H1 (cell line): ENCODE measurements around the gene DDX1. TPM values are rescaled to one million over a fixed set of nuclear protein-coding genes. Genes with fewer than 3 reads are reported as not detected.
A peak's percentile ranks its signal among the peaks of the same experiment; 100 is the strongest.

ENCODE experiments used
- CTCF ChIA-PET: fragments of 300-600 bp; sonication (Branson Sonifier 250); formaldehyde crosslinking; loops from one replicate; lab custom pipeline; 2021; ENCODE audit not compliant: partially characterized antibody; lab: Charles Lee
- POLR2A ChIA-PET: fragments of 300-600 bp; sonication (Branson Sonifier 250); formaldehyde crosslinking; loops from one replicate; lab custom pipeline; 2021; ENCODE audit warnings: inconsistent platforms; ENCODE audit not compliant: partially characterized antibody; lab: Charles Lee
- DNase-seq, 2 experiments: peaks; one replicate each; pipeline versions ENCODE4 v3.0.0 to v3.0.0-alpha.2; 2010 to 2022; ENCODE audit warnings: low spot score in 2 of 2, low read depth in 1 of 2, mixed read lengths in 1 of 2
- FAIRE-seq: peaks from 2 replicates; lab custom pipeline; 2011; peaks lifted over from hg19 to GRCh38; lab: Jason Lieb, UNC
- H2AFZ ChIP-seq: 2 replicates; pipeline ENCODE4 v1.8.1; 2012; ENCODE audit warnings: low read length, inconsistent platforms
- H2AK5ac ChIP-seq: 2 replicates; pipeline ENCODE4 v1.6.1; 2013; ENCODE audit warnings: low read depth, low read length
- H2BK120ac ChIP-seq: replicated peaks from 2 replicates; pipeline ENCODE3; 2013; ENCODE audit warnings: low read depth, low read length, inconsistent platforms
- H2BK12ac ChIP-seq: 2 replicates; pipeline ENCODE4 v1.6.1; 2013; ENCODE audit warnings: low read depth, low read length
- H2BK15ac ChIP-seq: 2 replicates; pipeline ENCODE4 v1.6.1; 2013; ENCODE audit warnings: low read length
- H2BK20ac ChIP-seq: 2 replicates; pipeline ENCODE4 v1.6.1; 2013; ENCODE audit warnings: low read length
- H2BK5ac ChIP-seq: 2 replicates; pipeline ENCODE4 v1.6.1; 2013; ENCODE audit warnings: low read depth, low read length
- H3K14ac ChIP-seq: 2 replicates; pipeline ENCODE4 v1.6.1; 2013; ENCODE audit warnings: inconsistent platforms; ENCODE audit not compliant: insufficient read length
- H3K18ac ChIP-seq: 2 replicates; pipeline ENCODE4 v1.6.1; 2013; ENCODE audit warnings: low read length; ENCODE audit errors: extremely low read depth
- H3K23ac ChIP-seq: 2 replicates; pipeline ENCODE4 v1.6.1; 2013; ENCODE audit warnings: inconsistent platforms; ENCODE audit not compliant: insufficient read length
- H3K23me2 ChIP-seq: 2 replicates; pipeline ENCODE4 v1.6.1; 2013; ENCODE audit warnings: low read depth, low read length
- H3K27ac ChIP-seq: 2 replicates; pipeline ENCODE4 v1.6.1; 2011; ENCODE audit warnings: low read depth, low read length, inconsistent platforms
- H3K27me3 ChIP-seq, 4 experiments: replicated peaks in 1 of 4; 1 replicate in 1 of 4; 2 replicates in 3 of 4; pipeline versions ENCODE4 v1.6.1 to v1.8.1; 2011 to 2013; ENCODE audit warnings: low read length in 3 of 4, mild to moderate bottlenecking in 3 of 4, inconsistent platforms in 2 of 4, mixed read lengths in 2 of 4, moderate library complexity in 1 of 4; ENCODE audit not compliant: control insufficient read depth in 3 of 4, insufficient read depth in 3 of 4; ENCODE audit errors: extremely low read depth in 1 of 4
- H3K36me3 ChIP-seq, 4 experiments: 2 replicates each; pipeline versions ENCODE4 v1.6.1 to v1.8.1; 2011 to 2013; ENCODE audit warnings: mild to moderate bottlenecking in 4 of 4, low read length in 3 of 4, moderate library complexity in 2 of 4, control low read depth in 1 of 4, inconsistent platforms in 1 of 4; ENCODE audit not compliant: insufficient read depth in 4 of 4, control insufficient read depth in 2 of 4
- H3K4ac ChIP-seq: replicated peaks from 2 replicates; pipeline ENCODE3; 2013; ENCODE audit warnings: low read length, low read depth, mixed read lengths, inconsistent platforms; ENCODE audit not compliant: insufficient read length
- H3K4me1 ChIP-seq, 4 experiments: replicated peaks in 1 of 4; 1 replicate in 1 of 4; 2 replicates in 3 of 4; pipeline versions ENCODE4 v1.6.1 to v1.8.1; 2011 to 2013; ENCODE audit warnings: low read length in 3 of 4, inconsistent platforms in 2 of 4, mixed read lengths in 1 of 4; ENCODE audit not compliant: insufficient read depth in 4 of 4, control insufficient read depth in 3 of 4
- H3K4me2 ChIP-seq, 2 experiments: 2 replicates each; pipeline versions ENCODE4 v1.6.1 to v1.8.1; 2011 to 2013; ENCODE audit warnings: low read depth in 2 of 2, low read length in 2 of 2, control low read depth in 1 of 2, inconsistent platforms in 1 of 2, mild to moderate bottlenecking in 1 of 2; ENCODE audit not compliant: insufficient read depth in 1 of 2
- H3K4me3 ChIP-seq, 4 experiments: fragments of 200-600, 300-600 bp in 1 of 4; sonication (generic), shearing (Covaris generic), sonication (Bioruptor Twin) in 1 of 4; 2 replicates each; pipeline versions ENCODE4 v1.5.1 to v1.8.1; 2011 to 2016; ENCODE audit warnings: low read length in 4 of 4, low read depth in 3 of 4, control low read depth in 2 of 4, inconsistent platforms in 2 of 4, mild to moderate bottlenecking in 2 of 4, mixed read lengths in 1 of 4, moderate library complexity in 1 of 4; ENCODE audit not compliant: insufficient read depth in 2 of 4; ENCODE audit errors: extremely low read depth in 1 of 4
- H3K56ac ChIP-seq: replicated peaks from 2 replicates; pipeline ENCODE3; 2013; ENCODE audit warnings: low read depth, mild to moderate bottlenecking, mixed read lengths, low read length, inconsistent platforms; ENCODE audit not compliant: insufficient read length
- H3K79me1 ChIP-seq: 2 replicates; pipeline ENCODE4 v1.6.1; 2013; ENCODE audit warnings: low read depth, low read length, control low read depth
- H3K79me2 ChIP-seq, 2 experiments: 2 replicates each; pipeline versions ENCODE4 v1.6.1 to v1.8.1; 2012 to 2013; ENCODE audit warnings: low read length in 2 of 2, mild to moderate bottlenecking in 2 of 2, inconsistent platforms in 1 of 2; ENCODE audit not compliant: insufficient read depth in 2 of 2, control insufficient read depth in 1 of 2
- H3K9ac ChIP-seq, 4 experiments: replicated peaks in 1 of 4; 1 replicate in 1 of 4; 2 replicates in 3 of 4; pipeline versions ENCODE4 v1.6.1 to v1.8.1; 2011 to 2013; ENCODE audit warnings: low read depth in 3 of 4, low read length in 3 of 4, control low read depth in 2 of 4, mild to moderate bottlenecking in 2 of 4, moderate library complexity in 2 of 4, inconsistent platforms in 1 of 4; ENCODE audit errors: extremely low read depth in 1 of 4
- H3K9me3 ChIP-seq, 2 experiments: 2 replicates each; pipeline versions ENCODE4 v1.6.1 to v1.8.1; 2012 to 2013; ENCODE audit warnings: mild to moderate bottlenecking in 2 of 2, moderate library complexity in 2 of 2, control low read depth in 1 of 2, inconsistent platforms in 1 of 2, low read depth in 1 of 2, low read length in 1 of 2, mixed read lengths in 1 of 2; ENCODE audit not compliant: insufficient read depth in 2 of 2
- H4K20me1 ChIP-seq, 2 experiments: replicated peaks in 1 of 2; 2 replicates each; pipeline versions ENCODE3 to v1.8.1; 2011 to 2013; ENCODE audit warnings: inconsistent platforms in 2 of 2, low read length in 2 of 2, mild to moderate bottlenecking in 1 of 2; ENCODE audit not compliant: insufficient read depth in 2 of 2, control insufficient read depth in 1 of 2
- H4K5ac ChIP-seq: 2 replicates; pipeline ENCODE4 v1.6.1; 2013; ENCODE audit warnings: low read length, low read depth, mixed read lengths, inconsistent platforms; ENCODE audit not compliant: insufficient read length
- H4K8ac ChIP-seq: 2 replicates; pipeline ENCODE4 v1.8.0; 2013; ENCODE audit warnings: mild to moderate bottlenecking, moderate library complexity, low read length, inconsistent platforms; ENCODE audit not compliant: insufficient read depth; ENCODE audit errors: extremely low read depth
- H4K91ac ChIP-seq: replicated peaks from 2 replicates; pipeline ENCODE3; 2013; ENCODE audit warnings: low read length, mixed read lengths, inconsistent platforms; ENCODE audit not compliant: insufficient read length
- ATF2 ChIP-seq: IDR thresholded peaks from 2 replicates; pipeline ENCODE4 v1.6.1; 2012; ENCODE audit warnings: low read length, inconsistent platforms
- GABPA ChIP-seq: IDR thresholded peaks from 2 replicates; pipeline ENCODE4 v1.6.1; 2011; ENCODE audit warnings: mild to moderate bottlenecking, low read length, moderate library complexity, borderline replicate concordance; ENCODE audit not compliant: insufficient read depth
- JUN ChIP-seq: IDR thresholded peaks from 2 replicates; pipeline ENCODE4 v1.6.1; 2011; ENCODE audit warnings: low read depth, mild to moderate bottlenecking, improper control_type of control experiment, low read length
- MAX ChIP-seq: IDR thresholded peaks from 2 replicates; pipeline ENCODE4 v1.6.1; 2012; ENCODE audit warnings: inconsistent platforms
- SP4 ChIP-seq: IDR thresholded peaks from 2 replicates; pipeline ENCODE4 v1.6.1; 2012; ENCODE audit warnings: low read length, inconsistent platforms
- ZNF274 ChIP-seq: IDR thresholded peaks from 2 replicates; pipeline ENCODE4 v1.7.0; 2012; ENCODE audit warnings: low read length, borderline replicate concordance; ENCODE audit errors: extremely low read depth
- WGBS, 2 experiments: shearing (Covaris generic) in 1 of 2; methylation state at CpG; one replicate each; pipeline versions ENCODE4 v1.1.6 to v1.1.7; 2013 to 2015; ENCODE audit warnings: low lambda C conversion rate in 2 of 2, mixed read lengths in 2 of 2, inconsistent platforms in 1 of 2, low coverage in 1 of 2, missing lambda C conversion rate in 1 of 2; ENCODE audit not compliant: insufficient replicate concordance in 2 of 2, insufficient coverage in 1 of 2, insufficient read length in 1 of 2; ENCODE audit errors: extremely low coverage in 1 of 2, missing lambda C conversion rate in 1 of 2; 5-methylcytosine and 5-hydroxymethylcytosine counted together
- long read RNA-seq, 2 experiments: library from RNA in 1 of 2; library from capped mRNA in 1 of 2; stranded (forward); transcript quantifications; one replicate each; pipeline ENCODE4 v2.0.0, GENCODE V29; 2021; ENCODE audit warnings: inconsistent platforms in 1 of 2
- polyA minus RNA-seq, 3 experiments: library from RNA; depleted of rRNA, polyadenylated mRNA; stranded (reverse); fragments of >200 nt; gene quantifications; 1 replicate in 2 of 3; 2 replicates in 1 of 3; pipeline ENCODE4 v1.2.3, GENCODE V29; 2011
- polyA plus RNA-seq, 7 experiments: library from polyadenylated mRNA; depleted of rRNA in 3 of 7; stranded (reverse) in 5 of 7; unstranded in 2 of 7; fragments of >200 nt in 5 of 7; fragments of 200-250 nt in 2 of 7; gene quantifications; 1 replicate in 5 of 7; 2 replicates in 1 of 7; 4 replicates in 1 of 7; pipeline versions ENCODE4 v1.2.1 to v1.2.3, GENCODE V29; 2011 to 2013; ENCODE audit warnings: missing spikeins in 2 of 7, mixed read lengths in 2 of 7
- total RNA-seq: library from RNA; stranded (reverse); fragmentation: NEBNext Ultra II Directional; extraction: Animal tissue kit (Norgen Biotek cat#: 25700); gene quantifications from 2 replicates; pipeline ENCODE4 v1.2.1, GENCODE V29; 2021

The DDX1 gene
- total RNA-seq (155 and 161 TPM in 2 replicates), polyA plus RNA-seq (2011; rRNA removed) (28.3 and 51.1 TPM in 2 replicates), polyA minus RNA-seq (2011; rRNA and poly(A)+ RNA removed) (46.2 and 64.7 TPM in 2 replicates)
- polyA plus RNA-seq (2011; cell fraction: cytosol; rRNA removed), result 90.9 TPM
- polyA plus RNA-seq (2011; cell fraction: nucleus; rRNA removed), result 15.6 TPM
- polyA plus RNA-seq (2012, experiment 1 of 2), result 92.5 to 157 TPM (median 115 TPM) in 4 replicates
- polyA plus RNA-seq (2012, experiment 2 of 2), result 11.4 TPM
- 87.2 TPM for polyA plus RNA-seq (2013, experiment 1 of 2)
- polyA plus RNA-seq (2013, experiment 2 of 2), result 85.0 TPM
- 44.8 TPM for polyA minus RNA-seq (2011; cell fraction: cytosol; rRNA and poly(A)+ RNA removed)
- 44.1 TPM for polyA minus RNA-seq (2011; cell fraction: nucleus; rRNA and poly(A)+ RNA removed)
- long read RNA-seq, experiment 1, transcript DDX1-201 (26 exons, 2,739 nt), result major isoform, 32 of 158 reads
- long read RNA-seq, experiment 1, partial matches to known transcripts, result 105 of 158 reads
- long read RNA-seq, experiment 1, other reads (novel, unspliced or antisense), result 21 of 158 reads
- long read RNA-seq, experiment 2, transcript DDX1-201 (26 exons, 2,739 nt), result major isoform, 218 of 345 reads
- long read RNA-seq, experiment 2, partial matches to known transcripts, result 113 of 345 reads
- long read RNA-seq, experiment 2, other reads (novel, unspliced or antisense), result 14 of 345 reads

- H3K4me3 ChIP-seq, result peak within 1 kb of the TSS; percentile 69 to 91 (median 84)
- 2% methylated on average over 52 of the region's 68 CpGs; no CpG with 5 or more reads in 1 of the 2 experiments for WGBS, 2 experiments
- H3K56ac ChIP-seq, result peak within 1 kb of the TSS; percentile 60
- H3K36me3 ChIP-seq, result peaks cover 9 to 21% (median 16%) of the 10 kb centered on the region in 4 experiments
- H4K5ac ChIP-seq, result peak within 1 kb of the TSS; percentile 80
- peaks cover 0 to 3% of the 10 kb centered on the region in 2 experiments for H4K20me1 ChIP-seq
- H3K27ac ChIP-seq, result peak within 1 kb of the TSS; percentile 89
- H3K4ac ChIP-seq, result no peak within 1 kb of the TSS
- peaks cover 0 to 3% (median 1%) of the 10 kb centered on the region in 4 experiments; a peak in 3 of 7 replicates for H3K4me1 ChIP-seq
- peak within 1 kb of the TSS; percentile 83 for H3K14ac ChIP-seq
- H4K91ac ChIP-seq, result peak within 1 kb of the TSS; percentile 86
- H2BK20ac ChIP-seq, result no peak within 1 kb of the TSS
- peak within 1 kb of the TSS; percentile 69 to 94 for H3K4me2 ChIP-seq
- no peak within 1 kb of the TSS; the same call in 1 of the 2 replicates for H2BK12ac ChIP-seq
- FAIRE-seq, result no peak
- H3K79me2 ChIP-seq, result peaks cover 8 to 34% of the 10 kb centered on the region in 2 experiments
- H3K23me2 ChIP-seq, result peaks cover 3% of the 10 kb centered on the region; the same call in 1 of the 2 replicates
- no peaks in the 10 kb centered on the region for H3K27me3 ChIP-seq
- H2BK120ac ChIP-seq, result no peak within 1 kb of the TSS
- H3K9me3 ChIP-seq, result no peaks in the 10 kb centered on the region
- CTCF ChIA-PET, result interaction anchor here (0.6 to 1.0 kb wide), 3 partner anchors 54 to 217 kb away, joined by 3 to 4 read pairs (median 4); no protein-coding TSS in a partner anchor
- H2BK15ac ChIP-seq, result no peak within 1 kb of the TSS
- no peak within 1 kb of the TSS; the same call in 1 of the 2 replicates for H3K18ac ChIP-seq
- H3K9ac ChIP-seq, result peak within 1 kb of the TSS; percentile 80 to 93 (median 92)
- peak within 1 kb of the TSS; percentile 66; the same call in 1 of the 2 replicates for H2BK5ac ChIP-seq
- no peaks in the 10 kb centered on the region; the same call in 1 of the 2 replicates for H3K79me1 ChIP-seq
- no peak within 1 kb of the TSS for H2AK5ac ChIP-seq
- POLR2A ChIA-PET, result interaction anchor here (0.7 to 1.3 kb wide), 4 partner anchors 22 to 432 kb away, joined by 3 to 5 read pairs (median 3); partner anchors contain the start of gene NBAS
- H2AFZ ChIP-seq, result peak within 1 kb of the TSS; percentile 94
- H3K23ac ChIP-seq, result no peak within 1 kb of the TSS
- peak; percentile 46 to 94 for DNase-seq
- peak within 1 kb of the TSS; percentile 98 for H4K8ac ChIP-seq
- TF ChIP-seq GABPA (peak; percentile 96), MAX (peak; percentile 95), ATF2 (peak; percentile 22), ZNF274 (no peak), SP4 (no peak), JUN (no peak)
These were observed at the start of gene DDX1 for GRCh38 chr2:15591692-15592463. Gene DDX1, plus strand, starts transcription at chr2:15591868. Its CDS starts 66 bp downstream, at chr2:15591934.
